K562 (cell line): ENCODE results near the gene PDLIM5. TPM values are rescaled to one million over a fixed set of nuclear protein-coding genes. Genes with fewer than 3 reads are reported as not detected.

ENCODE experiments used
- ATAC-seq: fragments of 200-7000 bp; cut with Tn5 transposase; 3 replicates; pipeline ENCODE4 v1.9.1; 2020; ENCODE audit warnings: moderate library complexity
- BruUV-seq: library from RNA; stranded (reverse); fragments of 400-500 nt; replicated peaks from 2 replicates; lab custom pipeline; 2021; lab: Mats Ljungman, UMichigan
- CTCF ChIA-PET: fragments of 300-600 bp; formaldehyde crosslinking; extraction: SDS; loops from one replicate; lab custom pipeline; 2021; ENCODE audit warnings: low intra/inter-chr PET ratio; lab: Yijun Ruan, JAX
- POLR2A ChIA-PET: fragments of 300-600, 350-650 bp; sonication (Branson Sonifier 250); formaldehyde crosslinking; extraction: SDS; loops from one replicate; lab custom pipeline; 2021; ENCODE audit warnings: antibody characterized with exemption, inconsistent platforms; lab: Yijun Ruan, JAX
- DNase-seq, 4 experiments: peaks; one replicate each; pipeline versions ENCODE4 v3.0.0 to v3.0.0-alpha.2; 2011 to 2018; ENCODE audit warnings: low spot score in 3 of 4, mixed read lengths in 3 of 4; ENCODE audit errors: extremely low read depth in 1 of 4
- FAIRE-seq: peaks from 2 replicates; lab custom pipeline; 2011; peaks lifted over from hg19 to GRCh38; lab: Jason Lieb, UNC
- H2AFZ ChIP-seq: 2 replicates; pipeline ENCODE4 v1.6.0; 2011; ENCODE audit warnings: low read depth, low read length, control low read depth, inconsistent platforms
- H3K27ac ChIP-seq: fragments of 200-600 bp; 3 replicates; pipeline ENCODE4 v1.8.0; 2011; ENCODE audit warnings: low read depth, mild to moderate bottlenecking, control low read depth, inconsistent platforms, low read length, moderate library complexity, mixed read lengths; ENCODE audit errors: extremely low read depth
- H3K27me3 ChIP-seq, 2 experiments: fragments of 300-600 bp in 1 of 2; 2 replicates in 1 of 2; 3 replicates in 1 of 2; pipeline versions ENCODE4 v1.6.0 to v1.8.0; 2011; ENCODE audit warnings: inconsistent platforms in 2 of 2, low read length in 2 of 2, mild to moderate bottlenecking in 1 of 2, mixed read lengths in 1 of 2, moderate library complexity in 1 of 2; ENCODE audit not compliant: control insufficient read depth in 2 of 2, insufficient read depth in 2 of 2
- H3K36me3 ChIP-seq: fragments of 300-600 bp; 3 replicates; pipeline ENCODE4 v1.8.0; 2011; ENCODE audit warnings: mild to moderate bottlenecking, low read length, inconsistent platforms; ENCODE audit not compliant: control insufficient read depth, insufficient read depth
- H3K4me1 ChIP-seq, 2 experiments: fragments of 200-600 bp in 1 of 2; replicated peaks in 1 of 2; 2 replicates in 1 of 2; 3 replicates in 1 of 2; pipeline versions ENCODE4 v1.5.1 to v1.8.0; 2011; ENCODE audit warnings: inconsistent platforms in 2 of 2, low read length in 2 of 2, mild to moderate bottlenecking in 1 of 2, mixed read lengths in 1 of 2, moderate library complexity in 1 of 2; ENCODE audit not compliant: control insufficient read depth in 2 of 2, insufficient read depth in 2 of 2
- H3K4me2 ChIP-seq: 2 replicates; pipeline ENCODE4 v1.6.1; 2011; ENCODE audit warnings: low read length, control low read depth, inconsistent platforms, mixed read lengths; ENCODE audit not compliant: insufficient read depth
- H3K4me3 ChIP-seq: fragments of 200-600 bp; sonication (generic), shearing (Covaris generic); 2 replicates; pipeline ENCODE4 v1.5.1; 2016; ENCODE audit warnings: control low read depth, inconsistent platforms
- H3K79me2 ChIP-seq: fragments of 200-600 bp; 3 replicates; pipeline ENCODE4 v1.8.0; 2011; ENCODE audit warnings: low read length, inconsistent platforms; ENCODE audit not compliant: control insufficient read depth, insufficient read depth
- H3K9ac ChIP-seq, 2 experiments: 2 replicates each; pipeline versions ENCODE4 v1.6.0 to v1.6.1; 2011; ENCODE audit warnings: low read depth in 2 of 2, low read length in 2 of 2, control low read depth in 1 of 2, inconsistent platforms in 1 of 2, mild to moderate bottlenecking in 1 of 2, mixed read lengths in 1 of 2; ENCODE audit not compliant: insufficient read depth in 1 of 2
- H3K9me1 ChIP-seq: one replicate; pipeline ENCODE4 v1.6.0; 2011; ENCODE audit warnings: inconsistent platforms, mild to moderate bottlenecking, low read length, moderate library complexity; ENCODE audit not compliant: control insufficient read depth, insufficient read depth
- H3K9me3 ChIP-seq: replicated peaks from 2 replicates; pipeline ENCODE4 v1.5.1; 2011; ENCODE audit warnings: low read depth, low read length, inconsistent platforms; ENCODE audit not compliant: control insufficient read depth, insufficient read depth
- H4K20me1 ChIP-seq: replicated peaks from 2 replicates; pipeline ENCODE4 v1.6.1; 2011; ENCODE audit warnings: low read length, inconsistent platforms, mixed read lengths; ENCODE audit not compliant: control insufficient read depth, insufficient read depth
- ATF4 ChIP-seq: fragments of 450-650 bp; formaldehyde crosslinking; IDR thresholded peaks from 2 replicates; pipeline ENCODE4 v1.4.0; 2022; ENCODE audit warnings: mild to moderate bottlenecking, moderate library complexity
- CHD1 ChIP-seq: fragments of 200-600 bp; sonication (generic); IDR thresholded peaks from one replicate; pipeline ENCODE4 v1.6.1; 2012; ENCODE audit warnings: mild to moderate bottlenecking, moderate library complexity, low read length, inconsistent platforms
- CHD4 ChIP-seq: fragments of 200-600 bp; sonication (generic); IDR thresholded peaks from 3 replicates; pipeline ENCODE4 v1.6.1; 2012; ENCODE audit warnings: low read depth, mild to moderate bottlenecking, mixed read lengths, low read length, inconsistent platforms; ENCODE audit not compliant: insufficient read depth, insufficient replicate concordance, poor library complexity, severe bottlenecking
- CSDE1 ChIP-seq, 2 experiments: fragments of 450-650 bp; IDR thresholded peaks; 2 replicates each; pipeline ENCODE4 v1.6.1; 2016; ENCODE audit warnings: mild to moderate bottlenecking in 1 of 2
- ID3 ChIP-seq, 2 experiments: fragments of 250-450 bp in 1 of 2; fragments of 450-650 bp in 1 of 2; sonication (Bioruptor Pico) in 1 of 2; IDR thresholded peaks; 2 replicates each; pipeline versions ENCODE4 v1.6.1 to v1.8.0; 2016 to 2021; ENCODE audit warnings: mild to moderate bottlenecking in 2 of 2, moderate library complexity in 2 of 2, missing compliant biosample characterization in 1 of 2, missing genetic modification characterization in 1 of 2
- RBM22 ChIP-seq: fragments of 200-400 bp; formaldehyde crosslinking; IDR thresholded peaks from 2 replicates; pipeline ENCODE4 v1.6.1; 2018; ENCODE audit warnings: low read length, low read depth; ENCODE audit not compliant: poor library complexity, severe bottlenecking
- UBTF ChIP-seq, 2 experiments: IDR thresholded peaks; 2 replicates each; pipeline ENCODE4 v1.6.1; 2012; ENCODE audit warnings: improper control_type of control experiment in 2 of 2, low read depth in 2 of 2, low read length in 2 of 2, borderline replicate concordance in 1 of 2
- ZNF134 ChIP-seq: fragments of 250-450 bp; sonication (Bioruptor Pico); conservative IDR thresholded peaks from 2 replicates; pipeline ENCODE4 v1.4.0; 2020
- ZNF282 ChIP-seq: sonication (generic); formaldehyde crosslinking; IDR thresholded peaks from 2 replicates; pipeline ENCODE4 v1.8.1; 2023; ENCODE audit warnings: missing genetic modification reagents
- ZNF583 ChIP-seq: fragments of 250-450 bp; sonication (Bioruptor Pico); IDR thresholded peaks from 2 replicates; pipeline ENCODE4 v1.4.0; 2020
- WGBS: fragments of 100-300 bp; shearing (Covaris generic); methylation state at CpG from one replicate; pipeline ENCODE4 v1.1.6; 2016; ENCODE audit warnings: low coverage, mixed read lengths; ENCODE audit not compliant: insufficient coverage; ENCODE audit errors: missing lambda C conversion rate; 5-methylcytosine and 5-hydroxymethylcytosine counted together
- in situ Hi-C: fragments of 300-500 bp; cut with MboI; formaldehyde crosslinking; loops from 4 replicates; pipeline ENCODE4 v1.15.0; 2018; ENCODE audit warnings: inconsistent platforms, mixed read lengths
- intact Hi-C: fragments of 100-400 bp; cut with micrococcal nuclease; formaldehyde crosslinking; loops from 2 replicates; pipeline ENCODE4 v1.14.2; 2022
- polyA plus RNA-seq, 8 experiments: library from polyadenylated mRNA; depleted of rRNA in 4 of 8; stranded (reverse) in 5 of 8; unstranded in 3 of 8; fragments of >200 nt; fragmentation: Nextera tagmentation in 2 of 8; fragmentation: Illumina TruSeq in 1 of 8; extraction: Ambion mirVana in 2 of 8; extraction: Trizol in 1 of 8; gene quantifications; 2 replicates each; pipeline versions ENCODE4 v1.2.1 to v1.2.3, GENCODE V29; 2011 to 2014; ENCODE audit warnings: inconsistent platforms in 1 of 8, missing spikeins in 1 of 8
- total RNA-seq, 7 experiments: library from RNA; depleted of rRNA in 6 of 7; stranded (reverse); fragments of >200 nt in 6 of 7; fragmentation: Illumina TruSeq in 2 of 7; extraction: Trizol in 2 of 7; gene quantifications; 2 replicates each; pipeline versions ENCODE4 v1.2.1 to v1.2.3, GENCODE V29; 2011 to 2021; ENCODE audit warnings: low replicate concordance in 1 of 7

PDLIM5 gene
- total and polyA plus RNA-seq, 9 of the 15 experiments (the other 6 are each of a cell fraction or from before 2014, with no cell fraction given), result 36.9 to 127 (median 62.5) TPM

GRCh38 chr4:94648699-94649098 lies 197.0 kb downstream of the PDLIM5 start:
- no peak overlapping the region for H3K27ac ChIP-seq
- peaks cover 5% of the 10 kb centered on the region; the same call in 1 of the 2 replicates for H4K20me1 ChIP-seq
- CTCF ChIA-PET, result no interaction called here
- no peaks in the 10 kb centered on the region for H3K79me2 ChIP-seq
- in situ Hi-C loops, result loop anchor here (25.0 kb wide), 1 partner anchor 464 kb away; no protein-coding TSS in a partner anchor
- no peak overlapping the region for H2AFZ ChIP-seq
- H3K4me2 ChIP-seq, result no peak overlapping the region
- TF ChIP-seq RBM22, result no peak
- peak; percentile 59 for TF ChIP-seq ZNF134
- H3K27me3 ChIP-seq, result no peaks in the 10 kb centered on the region
- no peak overlapping the region for H3K9ac ChIP-seq
- DNase-seq (no peak), FAIRE-seq (no peak), ATAC-seq (no peak)
- peaks cover 19% of the 10 kb centered on the region; the same call in 1 of the 3 replicates for H3K36me3 ChIP-seq
- no peaks in the 10 kb centered on the region for H3K9me3 ChIP-seq
- intact Hi-C loops, result no loop called here
- H3K4me3 ChIP-seq, result no peak overlapping the region
- POLR2A ChIA-PET, result no interaction called here
- 86% methylated on average over 7 of the region's 7 CpGs for WGBS
- peaks cover 0 to 6% of the 10 kb centered on the region in 2 experiments; a peak in 4 of 5 replicates for H3K4me1 ChIP-seq
- no TSS peak for BruUV-seq
- no peaks in the 10 kb centered on the region for H3K9me1 ChIP-seq

GRCh38 chr4:94649381-94650133 lies 197.8 kb downstream of the PDLIM5 start:
- Histone ChIP-seq H3K9me1 (no peaks in the 10 kb centered on the region), H3K4me1 (peaks cover 0 to 6% of the 10 kb centered on the region in 2 experiments; a peak in 4 of 5 replicates), H2AFZ (no peak overlapping the region), H4K20me1 (peaks cover 5% of the 10 kb centered on the region; the same call in 1 of the 2 replicates), H3K27ac (no peak overlapping the region), H3K79me2 (no peaks in the 10 kb centered on the region), H3K27me3 (no peaks in the 10 kb centered on the region), H3K9ac (no peak overlapping the region), H3K36me3 (peaks cover 19% of the 10 kb centered on the region; the same call in 1 of the 3 replicates), H3K9me3 (no peaks in the 10 kb centered on the region), H3K4me3 (no peak overlapping the region), H3K4me2 (no peak overlapping the region)
- ChIA-PET POLR2A (no interaction called here), CTCF (no interaction called here)
- FAIRE-seq (no peak), ATAC-seq (no peak), DNase-seq (no peak)
- in situ Hi-C loops (loop anchor here (25.0 kb wide), 1 partner anchor 463 kb away; no protein-coding TSS in a partner anchor), intact Hi-C loops (no loop called here)
- WGBS, result 100% methylated on average over 1 of the region's 1 CpG
- BruUV-seq, result no TSS peak
- no peak for TF ChIP-seq ID3 (CRISPR knock-in tag; IDR thresholded peaks at IDR 0.05)
- no peak for TF ChIP-seq ID3 (tag; IDR thresholded peaks at IDR 0.05)
- TF ChIP-seq UBTF (IDR thresholded peaks at IDR 0.05; ENCODE audit: borderline replicate concordance in 1 of 2, low read depth in 2 of 2, low read length in 2 of 2), result no peak
- no peak for TF ChIP-seq ZNF282 (CRISPR knock-in tag)
- no peak for TF ChIP-seq CHD4
- TF ChIP-seq ATF4, result no peak
- no peak for TF ChIP-seq ZNF583 (CRISPR knock-in tag)
- no peak for TF ChIP-seq CHD1
- no peak for TF ChIP-seq CSDE1 (IDR thresholded peaks at IDR 0.05)
